H1 (cell line): ENCODE measurements around the gene TPP1.

ENCODE experiments used
- TF ChIP-seq, protein P1 (sequence below): fragments of 300-600 bp; sonication (generic); IDR thresholded peaks from 2 replicates; pipeline ENCODE4 v1.7.1; 2012; ENCODE audit warnings: low read length, moderate library complexity, mild to moderate bottlenecking, inconsistent platforms; ENCODE audit not compliant: insufficient replicate concordance
- TF ChIP-seq, protein P2 (sequence below), 3 experiments: IDR thresholded peaks; 1 replicate in 2 of 3; 2 replicates in 1 of 3; pipeline versions ENCODE4 v1.5.1 to v1.6.1; 2011; ENCODE audit warnings: low read length in 3 of 3, mild to moderate bottlenecking in 3 of 3, inconsistent platforms in 2 of 3, low read depth in 1 of 3, moderate library complexity in 1 of 3; ENCODE audit not compliant: insufficient read depth in 1 of 3; ENCODE audit errors: control extremely low read depth in 1 of 3

- TF ChIP-seq, protein P1, sequence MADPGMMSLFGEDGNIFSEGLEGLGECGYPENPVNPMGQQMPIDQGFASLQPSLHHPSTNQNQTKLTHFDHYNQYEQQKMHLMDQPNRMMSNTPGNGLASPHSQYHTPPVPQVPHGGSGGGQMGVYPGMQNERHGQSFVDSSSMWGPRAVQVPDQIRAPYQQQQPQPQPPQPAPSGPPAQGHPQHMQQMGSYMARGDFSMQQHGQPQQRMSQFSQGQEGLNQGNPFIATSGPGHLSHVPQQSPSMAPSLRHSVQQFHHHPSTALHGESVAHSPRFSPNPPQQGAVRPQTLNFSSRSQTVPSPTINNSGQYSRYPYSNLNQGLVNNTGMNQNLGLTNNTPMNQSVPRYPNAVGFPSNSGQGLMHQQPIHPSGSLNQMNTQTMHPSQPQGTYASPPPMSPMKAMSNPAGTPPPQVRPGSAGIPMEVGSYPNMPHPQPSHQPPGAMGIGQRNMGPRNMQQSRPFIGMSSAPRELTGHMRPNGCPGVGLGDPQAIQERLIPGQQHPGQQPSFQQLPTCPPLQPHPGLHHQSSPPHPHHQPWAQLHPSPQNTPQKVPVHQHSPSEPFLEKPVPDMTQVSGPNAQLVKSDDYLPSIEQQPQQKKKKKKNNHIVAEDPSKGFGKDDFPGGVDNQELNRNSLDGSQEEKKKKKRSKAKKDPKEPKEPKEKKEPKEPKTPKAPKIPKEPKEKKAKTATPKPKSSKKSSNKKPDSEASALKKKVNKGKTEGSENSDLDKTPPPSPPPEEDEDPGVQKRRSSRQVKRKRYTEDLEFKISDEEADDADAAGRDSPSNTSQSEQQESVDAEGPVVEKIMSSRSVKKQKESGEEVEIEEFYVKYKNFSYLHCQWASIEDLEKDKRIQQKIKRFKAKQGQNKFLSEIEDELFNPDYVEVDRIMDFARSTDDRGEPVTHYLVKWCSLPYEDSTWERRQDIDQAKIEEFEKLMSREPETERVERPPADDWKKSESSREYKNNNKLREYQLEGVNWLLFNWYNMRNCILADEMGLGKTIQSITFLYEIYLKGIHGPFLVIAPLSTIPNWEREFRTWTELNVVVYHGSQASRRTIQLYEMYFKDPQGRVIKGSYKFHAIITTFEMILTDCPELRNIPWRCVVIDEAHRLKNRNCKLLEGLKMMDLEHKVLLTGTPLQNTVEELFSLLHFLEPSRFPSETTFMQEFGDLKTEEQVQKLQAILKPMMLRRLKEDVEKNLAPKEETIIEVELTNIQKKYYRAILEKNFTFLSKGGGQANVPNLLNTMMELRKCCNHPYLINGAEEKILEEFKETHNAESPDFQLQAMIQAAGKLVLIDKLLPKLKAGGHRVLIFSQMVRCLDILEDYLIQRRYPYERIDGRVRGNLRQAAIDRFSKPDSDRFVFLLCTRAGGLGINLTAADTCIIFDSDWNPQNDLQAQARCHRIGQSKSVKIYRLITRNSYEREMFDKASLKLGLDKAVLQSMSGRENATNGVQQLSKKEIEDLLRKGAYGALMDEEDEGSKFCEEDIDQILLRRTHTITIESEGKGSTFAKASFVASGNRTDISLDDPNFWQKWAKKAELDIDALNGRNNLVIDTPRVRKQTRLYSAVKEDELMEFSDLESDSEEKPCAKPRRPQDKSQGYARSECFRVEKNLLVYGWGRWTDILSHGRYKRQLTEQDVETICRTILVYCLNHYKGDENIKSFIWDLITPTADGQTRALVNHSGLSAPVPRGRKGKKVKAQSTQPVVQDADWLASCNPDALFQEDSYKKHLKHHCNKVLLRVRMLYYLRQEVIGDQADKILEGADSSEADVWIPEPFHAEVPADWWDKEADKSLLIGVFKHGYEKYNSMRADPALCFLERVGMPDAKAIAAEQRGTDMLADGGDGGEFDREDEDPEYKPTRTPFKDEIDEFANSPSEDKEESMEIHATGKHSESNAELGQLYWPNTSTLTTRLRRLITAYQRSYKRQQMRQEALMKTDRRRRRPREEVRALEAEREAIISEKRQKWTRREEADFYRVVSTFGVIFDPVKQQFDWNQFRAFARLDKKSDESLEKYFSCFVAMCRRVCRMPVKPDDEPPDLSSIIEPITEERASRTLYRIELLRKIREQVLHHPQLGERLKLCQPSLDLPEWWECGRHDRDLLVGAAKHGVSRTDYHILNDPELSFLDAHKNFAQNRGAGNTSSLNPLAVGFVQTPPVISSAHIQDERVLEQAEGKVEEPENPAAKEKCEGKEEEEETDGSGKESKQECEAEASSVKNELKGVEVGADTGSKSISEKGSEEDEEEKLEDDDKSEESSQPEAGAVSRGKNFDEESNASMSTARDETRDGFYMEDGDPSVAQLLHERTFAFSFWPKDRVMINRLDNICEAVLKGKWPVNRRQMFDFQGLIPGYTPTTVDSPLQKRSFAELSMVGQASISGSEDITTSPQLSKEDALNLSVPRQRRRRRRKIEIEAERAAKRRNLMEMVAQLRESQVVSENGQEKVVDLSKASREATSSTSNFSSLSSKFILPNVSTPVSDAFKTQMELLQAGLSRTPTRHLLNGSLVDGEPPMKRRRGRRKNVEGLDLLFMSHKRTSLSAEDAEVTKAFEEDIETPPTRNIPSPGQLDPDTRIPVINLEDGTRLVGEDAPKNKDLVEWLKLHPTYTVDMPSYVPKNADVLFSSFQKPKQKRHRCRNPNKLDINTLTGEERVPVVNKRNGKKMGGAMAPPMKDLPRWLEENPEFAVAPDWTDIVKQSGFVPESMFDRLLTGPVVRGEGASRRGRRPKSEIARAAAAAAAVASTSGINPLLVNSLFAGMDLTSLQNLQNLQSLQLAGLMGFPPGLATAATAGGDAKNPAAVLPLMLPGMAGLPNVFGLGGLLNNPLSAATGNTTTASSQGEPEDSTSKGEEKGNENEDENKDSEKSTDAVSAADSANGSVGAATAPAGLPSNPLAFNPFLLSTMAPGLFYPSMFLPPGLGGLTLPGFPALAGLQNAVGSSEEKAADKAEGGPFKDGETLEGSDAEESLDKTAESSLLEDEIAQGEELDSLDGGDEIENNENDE: no peak
- TF ChIP-seq, protein P2, sequence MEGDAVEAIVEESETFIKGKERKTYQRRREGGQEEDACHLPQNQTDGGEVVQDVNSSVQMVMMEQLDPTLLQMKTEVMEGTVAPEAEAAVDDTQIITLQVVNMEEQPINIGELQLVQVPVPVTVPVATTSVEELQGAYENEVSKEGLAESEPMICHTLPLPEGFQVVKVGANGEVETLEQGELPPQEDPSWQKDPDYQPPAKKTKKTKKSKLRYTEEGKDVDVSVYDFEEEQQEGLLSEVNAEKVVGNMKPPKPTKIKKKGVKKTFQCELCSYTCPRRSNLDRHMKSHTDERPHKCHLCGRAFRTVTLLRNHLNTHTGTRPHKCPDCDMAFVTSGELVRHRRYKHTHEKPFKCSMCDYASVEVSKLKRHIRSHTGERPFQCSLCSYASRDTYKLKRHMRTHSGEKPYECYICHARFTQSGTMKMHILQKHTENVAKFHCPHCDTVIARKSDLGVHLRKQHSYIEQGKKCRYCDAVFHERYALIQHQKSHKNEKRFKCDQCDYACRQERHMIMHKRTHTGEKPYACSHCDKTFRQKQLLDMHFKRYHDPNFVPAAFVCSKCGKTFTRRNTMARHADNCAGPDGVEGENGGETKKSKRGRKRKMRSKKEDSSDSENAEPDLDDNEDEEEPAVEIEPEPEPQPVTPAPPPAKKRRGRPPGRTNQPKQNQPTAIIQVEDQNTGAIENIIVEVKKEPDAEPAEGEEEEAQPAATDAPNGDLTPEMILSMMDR (IDR thresholded peaks at IDR 0.05; ENCODE audit: control extremely low read depth in 1 of 3, insufficient read depth in 1 of 3, low read depth in 1 of 3, low read length in 3 of 3): no peak
Observed at GRCh38 chr11:6574816-6575715, 44.2 kb downstream of the TPP1 start.
